Suppressor macrophage (primary cell): ENCODE measurements around the gene MAP3K6.

Experiments
- DNase-seq, 4 experiments: peaks; one replicate each; pipeline ENCODE4 v3.0.0-alpha.2; 2020 to 2022

The MAP3K6 gene

DNA sequence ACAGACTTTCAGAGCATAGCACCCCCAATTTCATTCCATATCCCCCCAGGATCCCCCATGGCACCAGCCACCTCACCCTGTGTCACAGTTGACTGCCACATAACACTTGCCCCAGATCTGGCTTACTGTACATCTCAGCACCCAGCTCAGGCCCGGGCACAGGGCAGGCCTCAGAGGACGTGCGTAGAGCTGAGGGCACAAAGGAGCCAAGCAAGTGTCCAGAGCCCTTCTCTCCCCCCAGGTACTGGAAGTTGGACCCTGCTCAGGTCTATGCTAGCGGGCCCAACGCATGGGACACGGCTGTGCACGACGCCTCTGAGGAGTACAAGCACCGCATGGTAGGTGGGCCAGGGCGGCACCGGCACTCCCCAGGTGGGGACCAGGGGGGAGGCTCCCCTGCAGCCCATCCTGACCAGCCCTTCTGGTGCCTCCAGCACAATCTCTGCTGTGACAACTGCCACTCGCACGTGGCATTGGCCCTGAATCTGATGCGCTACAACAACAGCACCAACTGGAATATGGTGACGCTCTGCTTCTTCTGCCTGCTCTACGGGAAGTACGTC lies 33.0 kb downstream of the MAP3K6 start:
- DNase-seq = no peak

GRCh38 chr1:27332536-27333281 lies 34.1 kb downstream of the MAP3K6 start:
- peak; percentile 41 to 73 (median 56) for DNase-seq

DNA sequence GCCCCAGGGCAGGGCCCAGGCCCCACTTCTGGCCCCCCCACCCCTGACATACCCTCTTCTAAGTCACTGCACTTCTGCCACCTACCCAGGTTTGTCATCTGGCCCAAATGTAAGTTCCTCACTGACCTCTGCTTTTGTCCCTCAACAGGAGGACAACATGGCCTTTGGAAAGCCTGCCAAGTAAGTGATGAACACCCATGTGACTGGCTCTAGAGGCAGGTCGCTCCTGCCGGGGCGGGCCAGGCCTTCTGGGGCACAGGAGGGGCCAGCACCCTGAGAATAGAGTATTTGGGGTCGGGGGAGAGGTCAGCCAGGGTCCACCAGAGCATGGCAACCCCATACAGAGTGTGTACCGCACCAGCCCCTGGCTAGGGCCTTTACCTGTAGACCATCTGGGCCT lies 34.8 kb downstream of the MAP3K6 start:
- DNase-seq = no peak

- no peak for DNase-seq
Measured at GRCh38 chr1:27331426-27331825, 35.3 kb downstream of the MAP3K6 start.

DNA sequence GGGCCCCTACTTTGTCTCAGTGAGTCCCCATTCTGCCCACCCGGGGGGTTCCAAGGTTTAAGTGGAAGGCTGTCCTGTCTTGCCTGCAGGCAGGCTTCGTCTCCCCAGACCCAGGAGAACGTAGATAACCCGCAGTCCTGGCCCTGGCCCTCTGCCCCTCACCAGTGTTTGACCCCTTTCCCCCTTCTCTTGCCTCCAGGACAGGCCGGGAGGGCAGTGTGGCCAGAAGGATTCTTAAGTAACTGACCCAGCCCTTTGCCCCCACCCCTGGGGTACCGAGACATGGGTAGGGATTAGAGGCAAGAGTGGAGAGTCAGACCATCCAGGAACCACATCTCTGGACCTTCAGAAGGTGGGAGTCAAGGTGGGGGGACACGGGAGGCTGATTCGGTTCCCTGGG lies 36.0 kb downstream of the MAP3K6 start:
- no peak for DNase-seq

DNA sequence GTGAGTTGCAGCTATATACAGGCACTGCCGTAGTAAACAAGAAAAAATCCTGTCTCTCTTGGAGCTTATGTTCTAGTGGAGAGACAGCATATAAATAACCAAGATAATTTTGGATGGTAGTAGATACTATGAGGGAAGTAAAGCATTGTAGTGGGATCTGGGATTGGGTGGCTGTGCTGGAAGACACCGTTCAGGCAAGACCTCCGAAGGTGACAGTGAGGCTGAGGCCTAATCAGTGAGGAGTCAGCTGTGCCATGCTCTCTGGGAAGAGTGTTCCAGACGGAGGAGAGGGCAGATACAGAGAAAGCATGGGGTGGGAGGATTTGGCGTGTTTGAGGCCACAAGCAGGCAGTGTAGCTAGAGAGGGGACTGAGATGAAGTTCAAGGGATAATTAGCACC lies 38.8 kb downstream of the MAP3K6 start:
- DNase-seq = no peak

DNA sequence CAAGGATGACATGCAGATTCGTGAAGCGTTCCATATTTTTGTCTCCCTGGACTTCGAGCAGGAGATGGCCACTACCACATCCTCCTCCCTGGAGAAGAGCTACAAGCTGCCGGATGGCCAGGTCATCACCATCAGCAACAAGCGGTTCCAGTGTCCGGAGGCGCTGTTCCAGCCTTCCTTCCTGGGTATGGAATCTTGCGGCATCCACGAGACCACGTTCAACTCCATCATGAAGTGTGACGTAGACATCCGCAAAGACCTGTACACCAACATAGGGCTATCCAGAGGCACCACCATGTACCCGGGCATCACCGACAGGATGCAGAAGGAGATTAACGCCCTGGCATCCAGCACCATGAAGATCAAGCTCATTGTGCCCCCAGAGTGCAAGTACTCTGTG lies 41.5 kb downstream of the MAP3K6 start:
- no peak for DNase-seq

DNA sequence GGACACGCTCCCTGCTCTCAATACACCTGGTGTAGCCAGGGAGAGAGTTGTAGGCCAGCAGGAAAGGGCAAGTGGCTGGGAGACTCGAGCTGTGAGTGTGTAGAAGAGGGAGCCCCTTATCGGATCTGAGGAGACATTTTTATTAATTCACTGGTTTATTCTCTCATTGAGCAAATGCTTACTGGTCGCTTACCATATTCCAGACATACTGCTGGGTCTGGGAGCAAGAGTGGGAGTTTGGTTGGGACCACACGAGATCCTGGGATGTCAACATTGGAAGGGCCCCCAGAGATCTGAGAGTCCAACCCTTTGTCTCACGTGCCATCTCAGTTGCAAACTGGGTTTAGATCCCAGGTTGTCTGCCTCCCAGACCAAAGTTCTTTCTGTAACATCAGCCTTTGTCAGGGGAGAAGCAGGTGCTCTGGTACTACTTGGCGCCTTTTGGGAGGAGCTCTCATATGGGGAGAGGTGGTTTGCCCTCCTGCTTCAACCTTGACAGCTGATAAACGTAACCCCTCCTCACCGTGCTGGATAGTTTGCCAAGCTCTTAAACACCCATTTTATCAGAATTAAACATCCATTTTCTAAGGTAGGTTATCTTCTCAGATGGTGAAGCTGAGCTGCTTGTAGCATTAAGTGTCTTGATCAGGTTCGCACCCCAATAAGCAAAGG lies 44.1 kb downstream of the MAP3K6 start:
- DNase-seq = no peak

GRCh38 chr1:27321813-27322568 lies 44.8 kb downstream of the MAP3K6 start, which contains the start of gene TMEM222:
Gene TMEM222 (plus strand): TSS chr1:27322163. CDS start chr1:27322198, 35 bp downstream.
- peak; percentile 99 to 100 (median 99) for DNase-seq

DNA sequence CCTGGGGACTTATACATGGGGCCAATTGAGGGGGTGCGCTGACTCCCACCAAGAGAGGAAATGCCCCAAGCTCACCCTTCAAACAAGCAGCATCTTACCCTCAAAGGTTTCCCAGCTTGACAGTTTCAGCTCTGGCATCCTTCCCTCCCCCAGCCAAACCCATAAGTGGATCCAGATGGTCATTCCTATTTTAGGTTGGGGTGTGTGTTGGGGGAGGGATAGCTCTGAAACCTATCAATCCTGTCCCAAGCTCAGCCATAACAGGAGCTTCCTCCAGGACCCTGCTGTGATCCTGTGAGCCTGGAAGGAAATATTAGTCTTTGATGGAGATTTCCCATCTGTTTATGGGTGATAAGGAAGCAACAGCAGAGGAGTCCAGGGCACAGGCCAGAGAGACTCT lies 48.2 kb downstream of the MAP3K6 start:
- no peak for DNase-seq

DNA sequence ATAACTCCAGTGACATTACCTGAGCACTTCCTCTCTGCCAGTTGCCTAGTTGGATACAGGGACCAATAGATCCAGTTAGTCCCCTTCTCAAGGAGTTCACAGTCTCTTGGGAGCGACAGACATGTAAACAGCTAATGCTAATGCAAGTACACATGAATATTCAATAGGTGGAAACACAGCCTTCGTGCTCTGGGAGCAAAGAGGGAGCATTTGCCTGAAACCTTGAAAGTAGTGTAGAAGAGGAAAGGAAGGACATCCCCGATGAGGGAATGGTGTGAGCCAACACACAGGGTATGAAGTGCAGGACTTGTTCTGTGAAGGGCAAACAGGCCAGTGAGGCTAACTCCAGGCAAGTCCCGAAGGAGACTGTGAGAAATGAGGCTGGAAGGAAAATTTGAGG lies 48.6 kb downstream of the MAP3K6 start:
- no peak for DNase-seq

DNA sequence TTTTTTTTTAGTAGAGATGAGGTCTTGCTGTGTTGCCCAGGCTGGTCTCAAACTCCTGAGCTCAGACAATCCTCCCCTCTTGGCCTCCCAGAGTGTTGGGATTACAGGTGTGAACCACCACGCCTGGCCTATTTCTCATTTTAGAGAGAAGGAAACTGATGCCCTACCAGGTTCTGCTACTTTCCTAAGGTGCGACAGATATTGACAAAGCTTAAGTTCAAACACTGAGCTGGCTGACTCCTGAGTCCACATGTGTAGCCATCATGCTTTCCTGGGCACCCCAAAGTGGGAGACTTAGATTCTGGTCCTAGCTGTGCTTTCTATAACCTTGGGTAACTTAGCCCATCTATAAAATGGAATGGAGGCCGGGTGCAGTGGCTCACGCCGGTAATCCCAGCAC lies 49.9 kb downstream of the MAP3K6 start:
- no peak for DNase-seq

- DNase-seq = no peak
Measured at GRCh38 chr1:27314737-27315136, 52.0 kb downstream of the MAP3K6 start.

DNA sequence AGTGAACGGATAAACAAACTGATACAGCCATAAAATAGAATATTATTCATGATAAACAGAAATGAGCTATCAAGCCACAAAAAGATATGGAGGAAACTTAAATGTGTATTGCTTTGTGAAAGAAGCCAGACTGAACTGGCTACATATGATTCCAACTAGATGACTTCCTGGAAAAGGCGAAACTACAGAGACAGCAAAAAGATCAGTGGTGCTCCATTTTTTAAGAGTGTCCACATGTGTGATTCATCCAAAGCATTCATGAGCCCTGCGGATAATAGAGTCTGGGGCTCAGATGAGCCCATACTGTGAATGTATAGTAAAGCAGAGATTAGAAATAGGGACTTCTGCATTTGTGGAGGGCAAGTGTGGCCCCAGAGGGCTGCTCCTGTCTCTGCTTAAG lies 52.6 kb downstream of the MAP3K6 start:
- no peak for DNase-seq

GRCh38 chr1:27307874-27308598 lies 58.7 kb downstream of the MAP3K6 start:
- no peak for DNase-seq

GRCh38 chr1:27306892-27307761 lies 59.6 kb downstream of the MAP3K6 start:
- no peak for DNase-seq

DNA sequence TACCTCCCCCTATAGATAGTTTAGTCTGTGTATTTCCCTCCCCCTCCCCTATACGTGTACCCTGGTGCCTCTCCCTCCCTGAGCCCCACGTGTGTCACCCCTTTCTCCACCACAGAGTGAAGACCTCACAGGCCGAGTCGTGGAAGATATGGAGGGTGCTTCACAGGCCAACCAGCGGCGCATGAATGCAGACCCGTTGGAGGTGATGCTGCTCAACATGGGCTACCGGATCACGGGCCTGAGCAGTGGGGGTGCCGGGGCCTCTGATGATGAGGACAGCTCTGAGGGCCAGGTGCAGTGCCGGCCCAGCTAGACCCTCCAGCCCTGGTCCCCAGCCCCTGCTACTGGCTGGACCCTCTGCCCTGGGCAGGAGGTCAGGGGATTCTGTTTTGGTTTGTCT lies 60.7 kb downstream of the MAP3K6 start:
- DNase-seq = no peak
